A673 (cell line): ENCODE measurements around the gene ALG10. TPM values are rescaled to one million over a fixed set of nuclear protein-coding genes. Genes with fewer than 3 reads are reported as not detected.
A peak's percentile ranks its signal among the peaks of the same experiment; 100 is the strongest.
"Not testable (repeated sequence)": the region's sequence is repeated elsewhere in the genome, so short reads cannot be mapped to it uniquely, and the experiment has no call there.

Experiments
- Bru-seq: library from RNA; stranded (reverse); fragments of 400-500 nt; gene quantifications from one replicate; lab custom pipeline; 2021; lab: Mats Ljungman, UMichigan
- BruChase-seq, 2 experiments: library from RNA; stranded (reverse); fragments of 400-500 nt; gene quantifications; one replicate each; lab custom pipeline; 2021; lab: Mats Ljungman, UMichigan
- BruUV-seq: library from RNA; stranded (reverse); fragments of 400-500 nt; replicated peaks from 2 replicates; lab custom pipeline; 2021; lab: Mats Ljungman, UMichigan
- CTCF ChIA-PET: fragments of 300-600 bp; sonication (Branson Sonifier 250); formaldehyde crosslinking; loops from one replicate; lab custom pipeline; 2022; ENCODE audit warnings: antibody characterized with exemption; lab: Charles Lee
- POLR2A ChIA-PET: fragments of 300-600 bp; sonication (Branson Sonifier 250); formaldehyde crosslinking; loops from one replicate; lab custom pipeline; 2022; ENCODE audit warnings: antibody characterized with exemption; ENCODE audit not compliant: low non-redundant PET; lab: Charles Lee
- DNase-seq: peaks from one replicate; pipeline ENCODE4 v3.0.0-alpha.2; 2015; ENCODE audit warnings: low spot score
- H3K27ac ChIP-seq: fragments of 200-600 bp; sonication (generic); 2 replicates; pipeline ENCODE4 v1.5.1; 2016; ENCODE audit warnings: mixed run types, low read depth, mild to moderate bottlenecking, mixed read lengths, antibody characterized with exemption, low read length; ENCODE audit not compliant: poor library complexity, severe bottlenecking
- H3K27me3 ChIP-seq: fragments of 200-600 bp; sonication (generic); replicated peaks from 2 replicates; pipeline ENCODE4 v1.6.1; 2017; ENCODE audit warnings: mixed run types, low read depth, mild to moderate bottlenecking, mixed read lengths, antibody characterized with exemption, low read length; ENCODE audit not compliant: insufficient read depth, poor library complexity
- H3K36me3 ChIP-seq: fragments of 200-600 bp; sonication (generic); 2 replicates; pipeline ENCODE4 v1.6.1; 2016; ENCODE audit warnings: mixed run types, mild to moderate bottlenecking, mixed read lengths, antibody characterized with exemption, low read length; ENCODE audit not compliant: insufficient read depth, poor library complexity, severe bottlenecking
- H3K4me1 ChIP-seq: fragments of 200-600 bp; sonication (generic); 2 replicates; pipeline ENCODE4 v1.6.1; 2017; ENCODE audit warnings: mixed run types, mild to moderate bottlenecking, mixed read lengths, antibody characterized with exemption, low read length; ENCODE audit not compliant: insufficient read depth, poor library complexity, severe bottlenecking
- H3K4me3 ChIP-seq: fragments of 200-600 bp; sonication (generic); 2 replicates; pipeline ENCODE4 v1.5.1; 2016; ENCODE audit warnings: low read depth, mixed run types, mild to moderate bottlenecking, mixed read lengths, low read length; ENCODE audit not compliant: poor library complexity, severe bottlenecking
- H3K9me3 ChIP-seq: fragments of 200-600 bp; sonication (generic); 2 replicates; pipeline ENCODE4 v1.6.1; 2016; ENCODE audit warnings: mixed run types, low read depth, mild to moderate bottlenecking, mixed read lengths, antibody characterized with exemption, low read length; ENCODE audit not compliant: poor library complexity, severe bottlenecking
- EZH2 ChIP-seq: fragments of 200-600 bp; sonication (generic); IDR thresholded peaks from 2 replicates; pipeline ENCODE4 v1.6.1; 2017; ENCODE audit warnings: borderline replicate concordance, low read depth, mild to moderate bottlenecking, mixed read lengths, antibody characterized with exemption, low read length; ENCODE audit not compliant: poor library complexity, severe bottlenecking
- intact Hi-C: fragments of 100-400 bp; cut with micrococcal nuclease; formaldehyde crosslinking; loops from one replicate; pipeline ENCODE4 v1.10.0; 2022; ENCODE audit not compliant: unreplicated experiment
- long read RNA-seq: library from polyadenylated mRNA; stranded (forward); transcript quantifications from one replicate; pipeline ENCODE4 v2.0.0, GENCODE V29; 2022
- total RNA-seq: library from RNA; stranded (reverse); gene quantifications from 2 replicates; pipeline ENCODE4 v1.2.3, GENCODE V29; 2021
- TF ChIP-seq, protein P1 (sequence below): fragments of 300-800, 200-600 bp; sonication (generic); conservative IDR thresholded peaks from 2 replicates; pipeline ENCODE4 v1.5.1; 2017; ENCODE audit warnings: low read depth, mild to moderate bottlenecking, antibody characterized with exemption, low read length, moderate library complexity, mixed read lengths

Gene ALG10
- total RNA-seq (19.4 TPM in 2 replicates), Bru-seq, nascent RNA (percentile 80 among the genes with signal in this experiment), BruChase-seq, experiment 1, labeled RNA remaining after a 2-hour chase (percentile 94 among the genes with signal in this experiment), BruChase-seq, experiment 2, labeled RNA remaining after a 6-hour chase (percentile 96 among the genes with signal in this experiment)
- long read RNA-seq, transcript ALG10-201 (3 exons, 3,128 nt): major isoform, 5 of 6 reads
- long read RNA-seq, partial matches to known transcripts: 0 of 6 reads
- long read RNA-seq, other reads (novel, unspliced or antisense): 1 of 6 reads

GRCh38 chr12:34022079-34022830 is at the start of gene ALG10:
Gene ALG10, plus strand, starts transcription at chr12:34022496. Its CDS starts 104 bp downstream, at chr12:34022600.
- CTCF ChIA-PET: interaction anchor here (0.6 to 1.7 kb wide), 4 partner anchors 29 to 1286 kb away, joined by 3 to 7 read pairs (median 4); partner anchors contain the start of gene YARS2
- Histone ChIP-seq H3K4me1 (no peaks in the 10 kb centered on the region), H3K27me3 (no peaks in the 10 kb centered on the region), H3K4me3 (peak within 1 kb of the TSS; percentile 91), H3K9me3 (no peaks in the 10 kb centered on the region), H3K36me3 (peaks cover 2% of the 10 kb centered on the region), H3K27ac (peak within 1 kb of the TSS; percentile 91)
- peak; percentile 99 for DNase-seq
- POLR2A ChIA-PET: interaction anchor here (0.6 kb wide), 2 partner anchors 140 to 1266 kb away, joined by 3 to 4 read pairs; partner anchors contain the start of gene YARS2
- TF ChIP-seq, protein P1, sequence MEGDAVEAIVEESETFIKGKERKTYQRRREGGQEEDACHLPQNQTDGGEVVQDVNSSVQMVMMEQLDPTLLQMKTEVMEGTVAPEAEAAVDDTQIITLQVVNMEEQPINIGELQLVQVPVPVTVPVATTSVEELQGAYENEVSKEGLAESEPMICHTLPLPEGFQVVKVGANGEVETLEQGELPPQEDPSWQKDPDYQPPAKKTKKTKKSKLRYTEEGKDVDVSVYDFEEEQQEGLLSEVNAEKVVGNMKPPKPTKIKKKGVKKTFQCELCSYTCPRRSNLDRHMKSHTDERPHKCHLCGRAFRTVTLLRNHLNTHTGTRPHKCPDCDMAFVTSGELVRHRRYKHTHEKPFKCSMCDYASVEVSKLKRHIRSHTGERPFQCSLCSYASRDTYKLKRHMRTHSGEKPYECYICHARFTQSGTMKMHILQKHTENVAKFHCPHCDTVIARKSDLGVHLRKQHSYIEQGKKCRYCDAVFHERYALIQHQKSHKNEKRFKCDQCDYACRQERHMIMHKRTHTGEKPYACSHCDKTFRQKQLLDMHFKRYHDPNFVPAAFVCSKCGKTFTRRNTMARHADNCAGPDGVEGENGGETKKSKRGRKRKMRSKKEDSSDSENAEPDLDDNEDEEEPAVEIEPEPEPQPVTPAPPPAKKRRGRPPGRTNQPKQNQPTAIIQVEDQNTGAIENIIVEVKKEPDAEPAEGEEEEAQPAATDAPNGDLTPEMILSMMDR: peak; percentile 70
- TF ChIP-seq EZH2: no peak
- no TSS peak for BruUV-seq
- intact Hi-C loops: loop anchor here (2.0 to 10.0 kb wide), 3 partner anchors 1075 to 1647 kb away; partner anchors contain the start of gene YARS2

DNA sequence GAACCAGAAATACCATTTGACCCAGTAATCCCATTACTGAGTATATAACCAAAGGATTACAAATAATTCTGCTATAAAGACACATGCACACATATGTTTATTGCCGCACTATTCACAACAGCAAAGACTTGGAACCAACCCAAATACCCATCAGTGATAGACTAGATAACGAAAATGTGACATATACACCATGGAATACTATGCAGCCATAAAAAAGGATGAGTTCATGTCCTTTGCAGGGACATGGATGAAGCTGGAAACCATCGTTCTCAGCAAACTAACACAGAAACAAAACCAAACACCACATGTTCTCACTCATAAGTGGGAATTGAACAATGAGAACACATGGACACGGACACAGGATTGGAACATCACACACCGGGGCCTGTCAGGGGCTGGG is 49.4 kb upstream of the ALG10 start:
- POLR2A ChIA-PET, intact Hi-C loops, H3K9me3 ChIP-seq, DNase-seq, CTCF ChIA-PET, H3K27me3 ChIP-seq, H3K36me3 ChIP-seq, H3K4me3 ChIP-seq, BruUV-seq, H3K27ac ChIP-seq, H3K4me1 ChIP-seq: not testable (repeated sequence)

GRCh38 chr12:33977887-33978286 is 44.4 kb upstream of the ALG10 start:
- Histone ChIP-seq H3K27ac (no peak overlapping the region), H3K4me1 (no peaks in the 10 kb centered on the region), H3K27me3 (no peaks in the 10 kb centered on the region), H3K36me3 (no peaks in the 10 kb centered on the region), H3K9me3 (no peaks in the 10 kb centered on the region), H3K4me3 (no peak overlapping the region)
- no peak for TF ChIP-seq EZH2
- TF ChIP-seq, protein P1: no peak
- intact Hi-C loops: no loop called here
- DNase-seq: no peak
- ChIA-PET POLR2A (no interaction called here), CTCF (no interaction called here)
- no TSS peak for BruUV-seq
